GM12872 (cell line): ENCODE data around the gene POLR2L.

Experiments used
- CTCF ChIP-seq: IDR thresholded peaks from 3 replicates; pipeline ENCODE4 v1.5.1; 2011; ENCODE audit warnings: low read depth, mild to moderate bottlenecking, low read length, moderate library complexity; ENCODE audit not compliant: insufficient read depth

POLR2L gene

GRCh38 chr11:842370-843002 is at the start of gene POLR2L, which contains the start of gene TSPAN4:
POLR2L (minus strand) TSS chr11:842529; CDS start chr11:842508, 21 bp downstream.
TSPAN4 (plus strand) TSS chr11:842852; CDS start chr11:850305, 7,453 bp downstream.
- TF ChIP-seq CTCF, result no peak

GRCh38 chr11:890794-891540 is 48.6 kb upstream of the POLR2L start:
- TF ChIP-seq CTCF, result no peak

- no peak for TF ChIP-seq CTCF
These were observed 47.6 kb upstream of the POLR2L start for GRCh38 chr11:889687-890475.

- no peak for TF ChIP-seq CTCF
These were observed 46.9 kb upstream of the POLR2L start for GRCh38 chr11:889257-889656.

GRCh38 chr11:888310-889212 is 46.2 kb upstream of the POLR2L start:
- no peak for TF ChIP-seq CTCF

GRCh38 chr11:887589-887988 is 45.3 kb upstream of the POLR2L start:
- TF ChIP-seq CTCF, result no peak
